Measurements from ENCODE around the gene ERC1.

- TF ChIP-seq, protein P1, sequence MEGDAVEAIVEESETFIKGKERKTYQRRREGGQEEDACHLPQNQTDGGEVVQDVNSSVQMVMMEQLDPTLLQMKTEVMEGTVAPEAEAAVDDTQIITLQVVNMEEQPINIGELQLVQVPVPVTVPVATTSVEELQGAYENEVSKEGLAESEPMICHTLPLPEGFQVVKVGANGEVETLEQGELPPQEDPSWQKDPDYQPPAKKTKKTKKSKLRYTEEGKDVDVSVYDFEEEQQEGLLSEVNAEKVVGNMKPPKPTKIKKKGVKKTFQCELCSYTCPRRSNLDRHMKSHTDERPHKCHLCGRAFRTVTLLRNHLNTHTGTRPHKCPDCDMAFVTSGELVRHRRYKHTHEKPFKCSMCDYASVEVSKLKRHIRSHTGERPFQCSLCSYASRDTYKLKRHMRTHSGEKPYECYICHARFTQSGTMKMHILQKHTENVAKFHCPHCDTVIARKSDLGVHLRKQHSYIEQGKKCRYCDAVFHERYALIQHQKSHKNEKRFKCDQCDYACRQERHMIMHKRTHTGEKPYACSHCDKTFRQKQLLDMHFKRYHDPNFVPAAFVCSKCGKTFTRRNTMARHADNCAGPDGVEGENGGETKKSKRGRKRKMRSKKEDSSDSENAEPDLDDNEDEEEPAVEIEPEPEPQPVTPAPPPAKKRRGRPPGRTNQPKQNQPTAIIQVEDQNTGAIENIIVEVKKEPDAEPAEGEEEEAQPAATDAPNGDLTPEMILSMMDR (IDR thresholded peaks at IDR 0.05): no peak
- TF ChIP-seq POLR2A (IDR thresholded peaks at IDR 0.05): no peak
These were observed 386.7 kb downstream of the ERC1 start for GRCh38 chr12:1377681-1378080.

Data from vagina (tissue), 2 donors.